A673 (cell line): ENCODE results near the gene DOCK6. TPM values are rescaled to one million over a fixed set of nuclear protein-coding genes. Genes with fewer than 3 reads are reported as not detected.

Experiments
- Bru-seq: library from RNA; stranded (reverse); fragments of 400-500 nt; gene quantifications from one replicate; lab custom pipeline; 2021; lab: Mats Ljungman, UMichigan
- BruChase-seq, 2 experiments: library from RNA; stranded (reverse); fragments of 400-500 nt; gene quantifications; one replicate each; lab custom pipeline; 2021; lab: Mats Ljungman, UMichigan
- BruUV-seq: library from RNA; stranded (reverse); fragments of 400-500 nt; replicated peaks from 2 replicates; lab custom pipeline; 2021; lab: Mats Ljungman, UMichigan
- CTCF ChIA-PET: fragments of 300-600 bp; sonication (Branson Sonifier 250); formaldehyde crosslinking; loops from one replicate; lab custom pipeline; 2022; ENCODE audit warnings: antibody characterized with exemption; lab: Charles Lee
- POLR2A ChIA-PET: fragments of 300-600 bp; sonication (Branson Sonifier 250); formaldehyde crosslinking; loops from one replicate; lab custom pipeline; 2022; ENCODE audit warnings: antibody characterized with exemption; ENCODE audit not compliant: low non-redundant PET; lab: Charles Lee
- DNase-seq: peaks from one replicate; pipeline ENCODE4 v3.0.0-alpha.2; 2015; ENCODE audit warnings: low spot score
- H3K27ac ChIP-seq: fragments of 200-600 bp; sonication (generic); 2 replicates; pipeline ENCODE4 v1.5.1; 2016; ENCODE audit warnings: mixed run types, low read depth, mild to moderate bottlenecking, mixed read lengths, antibody characterized with exemption, low read length; ENCODE audit not compliant: poor library complexity, severe bottlenecking
- H3K27me3 ChIP-seq: fragments of 200-600 bp; sonication (generic); replicated peaks from 2 replicates; pipeline ENCODE4 v1.6.1; 2017; ENCODE audit warnings: mixed run types, low read depth, mild to moderate bottlenecking, mixed read lengths, antibody characterized with exemption, low read length; ENCODE audit not compliant: insufficient read depth, poor library complexity
- H3K36me3 ChIP-seq: fragments of 200-600 bp; sonication (generic); 2 replicates; pipeline ENCODE4 v1.6.1; 2016; ENCODE audit warnings: mixed run types, mild to moderate bottlenecking, mixed read lengths, antibody characterized with exemption, low read length; ENCODE audit not compliant: insufficient read depth, poor library complexity, severe bottlenecking
- H3K4me1 ChIP-seq: fragments of 200-600 bp; sonication (generic); 2 replicates; pipeline ENCODE4 v1.6.1; 2017; ENCODE audit warnings: mixed run types, mild to moderate bottlenecking, mixed read lengths, antibody characterized with exemption, low read length; ENCODE audit not compliant: insufficient read depth, poor library complexity, severe bottlenecking
- H3K4me3 ChIP-seq: fragments of 200-600 bp; sonication (generic); 2 replicates; pipeline ENCODE4 v1.5.1; 2016; ENCODE audit warnings: low read depth, mixed run types, mild to moderate bottlenecking, mixed read lengths, low read length; ENCODE audit not compliant: poor library complexity, severe bottlenecking
- H3K9me3 ChIP-seq: fragments of 200-600 bp; sonication (generic); 2 replicates; pipeline ENCODE4 v1.6.1; 2016; ENCODE audit warnings: mixed run types, low read depth, mild to moderate bottlenecking, mixed read lengths, antibody characterized with exemption, low read length; ENCODE audit not compliant: poor library complexity, severe bottlenecking
- CTCF ChIP-seq: fragments of 300-800, 200-600 bp; sonication (generic); conservative IDR thresholded peaks from 2 replicates; pipeline ENCODE4 v1.5.1; 2017; ENCODE audit warnings: low read depth, mild to moderate bottlenecking, antibody characterized with exemption, low read length, moderate library complexity, mixed read lengths
- EZH2 ChIP-seq: fragments of 200-600 bp; sonication (generic); IDR thresholded peaks from 2 replicates; pipeline ENCODE4 v1.6.1; 2017; ENCODE audit warnings: borderline replicate concordance, low read depth, mild to moderate bottlenecking, mixed read lengths, antibody characterized with exemption, low read length; ENCODE audit not compliant: poor library complexity, severe bottlenecking
- intact Hi-C: fragments of 100-400 bp; cut with micrococcal nuclease; formaldehyde crosslinking; loops from one replicate; pipeline ENCODE4 v1.10.0; 2022; ENCODE audit not compliant: unreplicated experiment
- long read RNA-seq: library from polyadenylated mRNA; stranded (forward); transcript quantifications from one replicate; pipeline ENCODE4 v2.0.0, GENCODE V29; 2022
- total RNA-seq: library from RNA; stranded (reverse); gene quantifications from 2 replicates; pipeline ENCODE4 v1.2.3, GENCODE V29; 2021

DOCK6 gene
- total RNA-seq (15.6 and 24.5 TPM in 2 replicates), Bru-seq, nascent RNA (percentile 32 among the genes with signal in this experiment), BruChase-seq, experiment 1, labeled RNA remaining after a 2-hour chase (percentile 39 among the genes with signal in this experiment), BruChase-seq, experiment 2, labeled RNA remaining after a 6-hour chase (percentile 46 among the genes with signal in this experiment)
- long read RNA-seq, partial matches to known transcripts: 9 of 19 reads
- long read RNA-seq, other reads (novel, unspliced or antisense): 10 of 19 reads

- intact Hi-C loops: no loop called here
- ChIA-PET CTCF (no interaction called here), POLR2A (interaction anchor here (0.7 kb wide), 1 partner anchor 35 kb away, joined by 8 read pairs; no protein-coding TSS in a partner anchor)
- H3K27me3 ChIP-seq: no peaks in the 10 kb centered on the region
- no peaks in the 10 kb centered on the region for H3K9me3 ChIP-seq
- peak within 1 kb of the TSS; percentile 63 for H3K27ac ChIP-seq
- no TSS peak for BruUV-seq
- DNase-seq: peak; percentile 48
- H3K4me3 ChIP-seq: peak within 1 kb of the TSS; percentile 79
- peak; percentile 43 for TF ChIP-seq CTCF
- no peak for TF ChIP-seq EZH2
- peaks cover 3% of the 10 kb centered on the region for H3K4me1 ChIP-seq
- H3K36me3 ChIP-seq: no peaks in the 10 kb centered on the region
Measured at GRCh38 chr19:11261971-11262839, at the start of gene DOCK6. DOCK6 (minus strand) TSS chr19:11262524; CDS start chr19:11262440, 84 bp downstream.

GRCh38 chr19:11306337-11306736, 44.0 kb upstream of the DOCK6 start:
- H3K27me3 ChIP-seq: no peaks in the 10 kb centered on the region
- H3K36me3 ChIP-seq: no peaks in the 10 kb centered on the region
- CTCF ChIA-PET: no interaction called here
- intact Hi-C loops: no loop called here
- no TSS peak for BruUV-seq
- H3K27ac ChIP-seq: no peak overlapping the region
- no peaks in the 10 kb centered on the region for H3K4me1 ChIP-seq
- TF ChIP-seq CTCF: no peak
- TF ChIP-seq EZH2: no peak
- H3K9me3 ChIP-seq: no peaks in the 10 kb centered on the region
- POLR2A ChIA-PET: no interaction called here
- H3K4me3 ChIP-seq: no peak overlapping the region
- no peak for DNase-seq

- intact Hi-C loops: no loop called here
Measured at GRCh38 chr19:11304936-11305335, 42.6 kb upstream of the DOCK6 start.

More at GRCh38 chr19:11304936-11305335, 42.6 kb upstream of the DOCK6 start:
- Histone ChIP-seq H3K4me3 (no peak overlapping the region), H3K27ac (no peak overlapping the region), H3K9me3 (no peaks in the 10 kb centered on the region), H3K36me3 (no peaks in the 10 kb centered on the region), H3K27me3 (no peaks in the 10 kb centered on the region), H3K4me1 (no peaks in the 10 kb centered on the region)
- DNase-seq: no peak
- POLR2A ChIA-PET: no interaction called here
- CTCF ChIA-PET: no interaction called here
- no TSS peak for BruUV-seq
- no peak for TF ChIP-seq EZH2
- TF ChIP-seq CTCF: no peak
